ENCODE results near the gene STXBP6.

STXBP6 gene

DNA sequence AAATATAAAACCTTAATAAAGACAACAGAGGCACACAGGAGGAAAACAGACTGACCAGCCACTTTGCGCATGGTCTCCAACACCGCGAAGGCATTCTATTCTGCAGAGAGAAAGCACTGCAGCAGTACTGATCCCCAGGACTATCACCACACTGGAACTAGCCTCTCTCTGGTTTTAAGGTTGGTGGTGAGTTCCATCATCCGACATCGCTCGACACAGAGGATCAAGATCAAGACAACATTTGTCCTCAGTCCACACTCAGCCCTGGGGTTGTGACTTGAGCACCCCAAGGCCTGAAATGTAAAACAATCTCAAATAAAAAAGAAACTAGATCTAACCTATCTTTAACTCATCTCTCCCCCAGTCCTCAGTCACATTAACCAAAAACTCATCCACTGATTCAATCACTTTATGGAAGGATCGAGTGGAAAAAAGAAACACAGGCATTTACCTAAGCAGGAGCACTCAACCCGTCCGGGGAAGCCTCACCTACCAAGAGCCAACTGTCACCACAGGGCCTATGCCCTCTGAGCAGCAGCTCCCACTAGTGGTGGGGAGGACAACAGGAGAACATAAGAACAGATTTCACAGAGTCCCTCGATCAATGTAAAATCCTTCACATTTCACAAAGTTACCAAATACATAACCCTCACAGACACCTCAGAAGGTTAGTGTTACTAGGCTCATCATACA lies 17.7 kb downstream of the STXBP6 start:
- TF ChIP-seq MAX (IDR thresholded peaks at IDR 0.05) (no peak), CREB1 (IDR thresholded peaks at IDR 0.05; ENCODE audit: low read depth) (no peak), RAD21 (IDR thresholded peaks at IDR 0.05; ENCODE audit: low read depth) (peak; percentile 45), TAF1 (IDR thresholded peaks at IDR 0.05; ENCODE audit: low read depth) (no peak), YY1 (IDR thresholded peaks at IDR 0.05; ENCODE audit: low read depth) (no peak), ZBTB7A (IDR thresholded peaks at IDR 0.05; ENCODE audit: low read depth) (no peak), FOXM1 (IDR thresholded peaks at IDR 0.05; ENCODE audit: borderline replicate concordance, low read depth) (no peak)
- TF ChIP-seq, protein P1, sequence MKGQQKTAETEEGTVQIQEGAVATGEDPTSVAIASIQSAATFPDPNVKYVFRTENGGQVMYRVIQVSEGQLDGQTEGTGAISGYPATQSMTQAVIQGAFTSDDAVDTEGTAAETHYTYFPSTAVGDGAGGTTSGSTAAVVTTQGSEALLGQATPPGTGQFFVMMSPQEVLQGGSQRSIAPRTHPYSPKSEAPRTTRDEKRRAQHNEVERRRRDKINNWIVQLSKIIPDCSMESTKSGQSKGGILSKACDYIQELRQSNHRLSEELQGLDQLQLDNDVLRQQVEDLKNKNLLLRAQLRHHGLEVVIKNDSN (IDR thresholded peaks at IDR 0.05), result no peak

DNA sequence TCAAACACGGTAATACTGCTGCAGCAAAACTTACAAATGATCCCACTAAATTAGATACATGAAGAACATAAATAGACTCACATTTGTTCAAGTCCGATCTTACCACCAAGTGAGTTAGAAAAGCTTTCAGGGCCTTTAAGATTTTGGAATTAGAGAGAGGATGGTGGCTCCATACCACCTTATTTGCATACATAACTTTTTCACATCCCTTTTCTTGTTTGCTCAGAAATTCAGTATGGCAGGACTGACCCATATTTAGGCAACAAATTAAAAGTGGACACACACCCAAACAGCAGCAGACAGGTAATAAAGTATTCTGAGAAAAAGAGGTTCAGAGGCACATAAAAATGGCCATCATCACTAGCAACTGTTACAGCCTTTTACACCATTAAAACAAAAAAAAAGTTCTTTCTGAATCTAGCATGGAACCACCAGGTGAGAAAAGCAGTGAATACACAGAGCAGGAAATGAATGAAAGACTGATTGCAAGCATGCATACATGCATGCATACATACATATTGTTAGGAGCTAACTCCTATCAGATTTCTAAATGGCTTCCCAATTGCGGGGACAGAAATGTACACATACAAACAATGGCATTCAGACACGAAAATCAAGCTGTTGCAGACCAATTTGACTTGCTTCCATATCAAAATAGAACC lies 23.3 kb downstream of the STXBP6 start:
- TF ChIP-seq MAX (IDR thresholded peaks at IDR 0.05), result no peak
- TF ChIP-seq YY1 (IDR thresholded peaks at IDR 0.05; ENCODE audit: low read depth), result no peak
- no peak for TF ChIP-seq TAF1 (IDR thresholded peaks at IDR 0.05; ENCODE audit: low read depth)
- TF ChIP-seq REST (IDR thresholded peaks at IDR 0.05; ENCODE audit: low read depth), result no peak
- no peak for TF ChIP-seq ZBTB7A (IDR thresholded peaks at IDR 0.05; ENCODE audit: low read depth)
- no peak for TF ChIP-seq FOXM1 (IDR thresholded peaks at IDR 0.05; ENCODE audit: borderline replicate concordance, low read depth)
- no peak for TF ChIP-seq EGR1 (IDR thresholded peaks at IDR 0.05)
- no peak for TF ChIP-seq TEAD4 (IDR thresholded peaks at IDR 0.05)
- TF ChIP-seq NFIC (IDR thresholded peaks at IDR 0.05), result no peak

DNA sequence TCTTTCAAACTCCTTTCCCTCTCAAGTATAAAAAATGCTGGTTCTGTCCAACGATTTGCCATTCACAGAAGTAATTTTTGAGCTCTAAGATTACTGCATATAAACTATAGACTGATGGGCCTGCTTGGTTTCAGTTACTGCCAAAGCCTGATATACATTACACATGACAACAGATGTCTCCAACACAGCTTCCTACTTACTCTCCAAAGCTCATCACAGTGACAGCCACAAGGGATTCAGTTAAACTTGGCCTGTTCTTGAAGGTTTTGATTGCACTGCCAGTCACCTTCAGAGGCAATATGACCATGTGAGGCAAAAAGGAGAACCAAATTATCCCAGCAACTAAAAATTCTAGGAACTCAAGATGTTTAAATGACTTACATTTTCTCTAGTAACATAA lies 30.1 kb downstream of the STXBP6 start:
- TF ChIP-seq FOXM1 (IDR thresholded peaks at IDR 0.05; ENCODE audit: borderline replicate concordance, low read depth), result no peak
- no peak for TF ChIP-seq EP300 (IDR thresholded peaks at IDR 0.05; ENCODE audit: borderline replicate concordance)
- no peak for TF ChIP-seq NFIC (IDR thresholded peaks at IDR 0.05)
- TF ChIP-seq ZBTB7A (IDR thresholded peaks at IDR 0.05; ENCODE audit: low read depth), result no peak
- TF ChIP-seq TCF12 (IDR thresholded peaks at IDR 0.05; ENCODE audit: low read depth), result no peak
- TF ChIP-seq CREB1 (IDR thresholded peaks at IDR 0.05; ENCODE audit: low read depth), result no peak
- no peak for TF ChIP-seq EGR1 (IDR thresholded peaks at IDR 0.05)
- no peak for TF ChIP-seq RAD21 (IDR thresholded peaks at IDR 0.05; ENCODE audit: low read depth)
- no peak for TF ChIP-seq MAX (IDR thresholded peaks at IDR 0.05)
- TF ChIP-seq YY1 (IDR thresholded peaks at IDR 0.05; ENCODE audit: low read depth), result no peak
- no peak for TF ChIP-seq CEBPB (IDR thresholded peaks at IDR 0.05)
- TF ChIP-seq TEAD4 (IDR thresholded peaks at IDR 0.05), result no peak
- TF ChIP-seq, protein P1 (IDR thresholded peaks at IDR 0.05), result no peak
- no peak for TF ChIP-seq REST (IDR thresholded peaks at IDR 0.05; ENCODE audit: low read depth)
- no peak for TF ChIP-seq TAF1 (IDR thresholded peaks at IDR 0.05; ENCODE audit: low read depth)

DNA sequence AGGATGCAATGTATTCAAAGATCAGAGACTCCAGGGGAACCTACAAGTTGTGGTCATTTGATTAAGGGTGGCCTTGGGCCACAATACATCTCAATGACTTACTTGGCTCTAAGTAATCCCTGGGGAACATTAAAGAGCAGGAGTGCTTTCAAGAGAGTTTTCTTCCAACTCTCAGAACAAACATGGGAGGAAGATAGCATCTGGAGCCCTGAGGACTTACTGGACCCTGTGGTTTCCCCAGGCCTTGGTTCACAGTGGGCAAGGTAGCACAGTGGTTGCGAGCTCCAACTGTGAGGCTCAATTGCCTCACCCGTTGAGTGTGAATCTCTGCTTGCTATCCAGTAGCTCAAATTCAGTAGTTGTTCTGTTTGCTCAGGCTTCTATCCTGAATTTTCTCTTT lies 32.4 kb downstream of the STXBP6 start:
- TF ChIP-seq REST (IDR thresholded peaks at IDR 0.05; ENCODE audit: low read depth), result no peak
- no peak for TF ChIP-seq CEBPB (IDR thresholded peaks at IDR 0.05)
- TF ChIP-seq CREB1 (IDR thresholded peaks at IDR 0.05; ENCODE audit: low read depth), result no peak
- no peak for TF ChIP-seq MAX (IDR thresholded peaks at IDR 0.05)
- no peak for TF ChIP-seq NFIC (IDR thresholded peaks at IDR 0.05)
- TF ChIP-seq ZBTB7A (IDR thresholded peaks at IDR 0.05; ENCODE audit: low read depth), result no peak
- TF ChIP-seq YY1 (IDR thresholded peaks at IDR 0.05; ENCODE audit: low read depth), result no peak

Measured in Ishikawa (cell line).